Adrenal gland (tissue), 5 donors: ENCODE measurements around the gene ZBTB40.

ENCODE experiments used
- CTCF ChIP-seq, 6 experiments: fragments of 450-650 bp in 4 of 6; fragments of 200-600 bp in 2 of 6; sonication (generic) in 1 of 6; IDR thresholded peaks; 1 replicate in 5 of 6; 2 replicates in 1 of 6; pipeline versions ENCODE4 v1.5.1 to v1.8.0; 2016 to 2021; ENCODE audit warnings: antibody characterized with exemption in 6 of 6, mild to moderate bottlenecking in 2 of 6, moderate library complexity in 1 of 6
- POLR2A ChIP-seq, 2 donors: fragments of 450-650 bp; IDR thresholded peaks; one replicate each; pipeline ENCODE4 v1.6.1; 2017; ENCODE audit warnings: antibody characterized with exemption in 2 of 2, mild to moderate bottlenecking in 2 of 2, moderate library complexity in 1 of 2
- donor health status: DM: no; HTN: no; CAD: no.

GRCh38 chr1:22484706-22485345 is 33.2 kb downstream of the ZBTB40 start:
- no peak for TF ChIP-seq CTCF (IDR thresholded peaks at IDR 0.05)
- no peak for TF ChIP-seq POLR2A (IDR thresholded peaks at IDR 0.05)
